ENCODE data around the gene LCN15. TPM values are rescaled to one million over a fixed set of nuclear protein-coding genes. Genes with fewer than 3 reads are reported as not detected.
A peak's percentile ranks its signal among the peaks of the same experiment; 100 is the strongest.

Gene LCN15
- total RNA-seq, 4 donors from 2014 or later, result not detected

- WGBS, 2 donors, result 84 to 88% methylated on average over 8 to 15 of the region's 16 CpGs
- Histone ChIP-seq H3K36me3 (peaks cover 0 to 17% (median 0%) of the 10 kb centered on the region in 3 donors), H3K27me3 (peaks cover 0 to 40% of the 10 kb centered on the region in 2 donors), H3K4me1 (peaks cover 0 to 65% (median 17%) of the 10 kb centered on the region in 4 donors), H3K27ac (no peak overlapping the region), H3K4me3 (no peak overlapping the region), H3K9me3 (no peaks in the 10 kb centered on the region)
- DNase-seq (ENCODE audit: low spot score in 2 of 2), result no peak
- TF ChIP-seq POLR2A (IDR thresholded peaks at IDR 0.05), result no peak
These were observed 46.9 kb downstream of the LCN15 start for GRCh38 chr9:136717399-136717798.

- no peaks in the 10 kb centered on the region for H3K9me3 ChIP-seq
- no peak for DNase-seq (ENCODE audit: low spot score in 2 of 2)
- 10 to 47% methylated on average over 4 of the region's 8 CpGs for WGBS, 2 donors
- H3K36me3 ChIP-seq, result no peaks in the 10 kb centered on the region
- H3K4me1 ChIP-seq, result peaks cover 0 to 52% (median 15%) of the 10 kb centered on the region in 4 donors
- H3K27me3 ChIP-seq, result peaks cover 0 to 60% of the 10 kb centered on the region in 2 donors
- H3K4me3 ChIP-seq, result no peak overlapping the region
- H3K27ac ChIP-seq, result peak overlapping the region in 1 of 4 donors; percentile 67
- TF ChIP-seq CTCF (IDR thresholded peaks at IDR 0.05), result no peak
- TF ChIP-seq POLR2A (IDR thresholded peaks at IDR 0.05), result no peak
- no peak for TF ChIP-seq EP300 (IDR thresholded peaks at IDR 0.05)
These were observed 49.4 kb downstream of the LCN15 start for GRCh38 chr9:136714893-136715274.

- 45 to 52% methylated on average over 17 of the region's 17 CpGs for WGBS, 2 donors
These were observed 50.0 kb downstream of the LCN15 start for GRCh38 chr9:136714096-136714892.

GRCh38 chr9:136713550-136713949, 50.8 kb downstream of the LCN15 start:
- Histone ChIP-seq H3K36me3 (no peaks in the 10 kb centered on the region), H3K27me3 (peaks cover 0 to 64% of the 10 kb centered on the region in 2 donors), H3K27ac (peak overlapping the region in 1 of 4 donors; percentile 67), H3K4me1 (peaks cover 0 to 39% (median 6%) of the 10 kb centered on the region in 4 donors), H3K4me3 (peak overlapping the region in 1 of 4 donors; percentile 59), H3K9me3 (no peaks in the 10 kb centered on the region)
- 58 to 83% methylated on average over 1 to 7 of the region's 8 CpGs for WGBS, 2 donors
- no peak for TF ChIP-seq POLR2A (IDR thresholded peaks at IDR 0.05)
- TF ChIP-seq EP300 (IDR thresholded peaks at IDR 0.05), result no peak
- no peak for TF ChIP-seq CTCF (IDR thresholded peaks at IDR 0.05)
- DNase-seq (ENCODE audit: low spot score in 2 of 2), result no peak

More at GRCh38 chr9:136714096-136714892, 50.0 kb downstream of the LCN15 start:
- Histone ChIP-seq H3K36me3 (no peaks in the 10 kb centered on the region), H3K4me3 (no peak overlapping the region), H3K9me3 (no peaks in the 10 kb centered on the region), H3K27ac (peak overlapping the region in 1 of 4 donors; percentile 67), H3K27me3 (peaks cover 0 to 64% of the 10 kb centered on the region in 2 donors), H3K4me1 (peaks cover 0 to 46% (median 10%) of the 10 kb centered on the region in 4 donors)
- TF ChIP-seq CTCF (IDR thresholded peaks at IDR 0.05), result no peak
- no peak for TF ChIP-seq EP300 (IDR thresholded peaks at IDR 0.05)
- TF ChIP-seq POLR2A (IDR thresholded peaks at IDR 0.05), result no peak
- no peak for DNase-seq (ENCODE audit: low spot score in 2 of 2)

- H3K27ac ChIP-seq, result peak overlapping the region in 1 of 4 donors; percentile 67
- no peak for TF ChIP-seq POLR2A (IDR thresholded peaks at IDR 0.05)
- TF ChIP-seq CTCF (IDR thresholded peaks at IDR 0.05), result no peak
- TF ChIP-seq EP300 (IDR thresholded peaks at IDR 0.05), result no peak
- H3K36me3 ChIP-seq, result no peaks in the 10 kb centered on the region
- peaks cover 0 to 39% (median 6%) of the 10 kb centered on the region in 4 donors for H3K4me1 ChIP-seq
- H3K27me3 ChIP-seq, result peaks cover 0 to 64% of the 10 kb centered on the region in 2 donors
- H3K4me3 ChIP-seq, result peak overlapping the region; percentile 18 to 59 (median 22)
- H3K9me3 ChIP-seq, result no peaks in the 10 kb centered on the region
- 9 to 11% methylated on average over 32 to 48 of the region's 56 CpGs for WGBS, 2 donors
- no peak for DNase-seq (ENCODE audit: low spot score in 2 of 2)
These were observed 51.4 kb downstream of the LCN15 start for GRCh38 chr9:136712690-136713544.

All from tibial nerve (tissue), 4 donors.